Stimulated activated CD4-positive, alpha-beta T cell treated with anti-CD3 and anti-CD28 coated beads, Interleukin-15, amount 100 ng/mL, for 1 hour (primary cell): ENCODE measurements around the gene MFAP5.
"Not testable (repeated sequence)": the region's sequence is repeated elsewhere in the genome, so short reads cannot be mapped to it uniquely, and the experiment has no call there.

ENCODE experiments used
- DNase-seq, 2 donors: peaks; one replicate each; pipeline ENCODE4 v3.0.0-alpha.2; 2020; ENCODE audit warnings: low read depth in 1 of 2, low spot score in 1 of 2

MFAP5 gene

DNA sequence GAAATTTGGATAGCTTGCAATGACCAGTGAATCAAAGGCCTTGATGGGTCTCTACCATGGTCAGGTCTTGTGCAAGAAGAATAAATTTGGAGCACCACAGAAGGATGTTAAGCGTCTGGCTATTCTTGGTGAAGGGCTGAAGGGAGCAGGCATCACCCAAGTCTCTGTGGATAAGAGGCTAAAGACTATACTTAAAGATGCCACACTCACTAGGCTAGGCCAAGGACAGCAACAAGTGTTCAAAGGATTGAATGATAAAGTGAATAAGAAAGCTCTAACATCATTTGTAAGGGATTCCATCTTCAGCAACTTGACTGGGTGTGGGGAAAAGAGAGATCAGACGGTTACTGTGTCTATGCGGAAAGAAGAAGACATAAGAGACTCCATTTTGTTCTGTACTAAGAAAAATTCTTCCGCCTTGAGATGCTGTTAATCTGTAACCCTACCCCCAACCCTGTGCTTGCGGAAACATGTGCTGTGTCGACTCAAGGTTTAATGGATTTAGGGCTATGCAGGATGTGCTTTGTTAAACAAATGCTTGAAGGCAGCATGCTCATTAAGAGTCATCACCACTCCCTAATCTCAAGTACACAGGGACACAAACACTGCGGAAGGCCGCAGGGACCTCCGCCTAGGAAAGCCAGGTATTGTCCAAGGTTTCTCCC, 27.2 kb downstream of the MFAP5 start:
- not testable (repeated sequence) for DNase-seq

DNA sequence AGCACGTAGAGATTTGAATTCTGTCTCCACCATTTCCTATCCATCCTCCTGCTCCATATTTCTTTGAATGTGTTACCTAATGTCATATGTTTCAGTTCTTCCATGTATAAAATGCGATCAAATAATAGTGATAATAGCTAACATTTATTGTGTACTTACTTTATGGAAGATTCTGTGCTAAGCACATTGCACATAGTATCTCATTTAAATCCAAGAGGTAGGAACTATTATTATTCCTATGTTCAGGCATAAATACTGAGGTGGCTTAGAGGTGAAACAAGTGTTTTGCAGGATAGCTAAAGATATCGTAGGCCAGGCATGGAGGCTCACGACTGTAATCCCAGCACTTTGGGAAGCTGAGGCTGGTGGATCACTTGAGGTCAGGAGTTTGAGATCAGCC, 32.5 kb downstream of the MFAP5 start:
- no peak for DNase-seq

DNA sequence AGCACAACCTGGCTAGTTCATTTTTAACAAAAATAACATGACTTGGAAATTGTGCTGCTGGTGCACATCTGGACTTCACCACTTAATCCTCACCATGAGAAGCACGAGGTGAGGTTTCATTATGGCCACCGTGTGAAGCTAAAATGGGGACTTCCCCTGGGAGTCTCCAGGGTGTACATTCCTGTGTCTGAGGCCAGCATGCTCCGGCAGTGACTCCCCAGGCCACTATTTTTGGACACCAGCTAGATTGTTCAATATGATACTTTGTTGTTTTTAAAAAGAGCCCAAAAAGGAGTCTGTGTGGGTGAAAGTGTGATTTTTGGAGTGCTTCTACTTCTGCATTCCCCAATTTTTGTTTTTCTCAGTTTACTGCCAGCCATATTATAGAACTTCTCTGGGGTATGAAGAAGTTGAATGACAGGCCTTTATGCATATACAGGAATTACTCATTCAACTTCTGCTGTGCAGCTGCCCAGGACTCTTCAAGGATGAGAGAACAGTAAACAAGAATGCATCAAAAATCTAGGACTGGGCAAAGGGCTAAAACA, 33.1 kb downstream of the MFAP5 start:
- no peak for DNase-seq

DNA sequence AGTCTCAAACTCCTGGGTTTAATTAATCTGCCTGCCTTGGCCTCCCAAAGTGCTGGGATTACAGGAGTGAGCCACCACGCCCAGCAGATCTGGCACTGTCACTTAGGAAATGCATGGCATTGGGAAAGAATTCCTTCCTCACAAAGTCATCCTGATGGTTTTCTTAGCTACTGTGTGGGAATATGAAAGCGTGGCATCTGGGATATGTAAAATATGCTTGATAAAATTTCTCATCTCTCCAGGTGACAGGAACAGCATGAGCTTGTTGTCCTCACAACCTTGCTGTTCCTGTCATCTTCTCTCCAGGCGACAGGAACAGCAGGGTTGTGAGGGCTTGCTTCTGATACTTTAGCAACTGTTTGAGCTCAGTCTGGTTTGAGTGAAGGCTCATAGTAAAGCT, 33.9 kb downstream of the MFAP5 start:
- DNase-seq: no peak

DNA sequence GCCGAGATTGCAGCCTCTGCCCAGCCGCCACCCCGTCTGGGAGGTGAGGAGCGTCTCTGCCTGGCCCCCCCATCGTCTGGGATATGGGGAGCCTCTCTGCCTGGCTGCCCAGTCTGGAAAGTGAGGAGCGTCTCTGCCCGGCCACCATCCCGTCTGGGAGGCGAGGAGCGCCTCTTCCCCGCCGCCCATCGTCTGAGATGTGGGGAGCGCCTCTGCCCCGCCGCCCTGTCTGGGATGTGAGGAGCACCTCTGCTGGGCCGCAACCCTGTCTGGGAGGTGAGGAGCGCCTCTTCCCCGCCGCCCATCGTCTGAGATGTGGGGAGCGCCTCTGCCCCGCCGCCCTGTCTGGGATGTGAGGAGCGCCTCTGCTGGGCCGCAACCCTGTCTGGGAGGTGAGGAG, 37.9 kb downstream of the MFAP5 start:
- DNase-seq: not testable (repeated sequence)

DNA sequence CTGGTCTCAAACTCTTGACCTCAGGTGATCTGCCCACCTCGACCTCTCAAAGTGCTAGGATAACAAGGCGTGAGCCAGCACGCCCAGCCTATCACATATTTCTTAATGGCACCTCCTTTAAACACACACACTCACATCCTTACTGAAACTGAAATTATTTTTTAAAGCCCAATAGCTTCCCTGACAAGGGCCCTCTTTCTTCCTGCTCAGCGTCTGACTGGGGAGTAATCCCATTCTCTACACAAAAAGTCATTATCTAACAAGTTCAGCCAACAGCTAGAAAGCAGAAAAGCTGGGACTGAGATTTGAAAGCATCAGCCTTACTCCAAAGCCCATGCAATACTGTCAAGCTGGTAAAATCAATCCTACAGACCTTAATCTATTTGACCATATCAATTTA, 40.0 kb downstream of the MFAP5 start:
- no peak for DNase-seq

DNA sequence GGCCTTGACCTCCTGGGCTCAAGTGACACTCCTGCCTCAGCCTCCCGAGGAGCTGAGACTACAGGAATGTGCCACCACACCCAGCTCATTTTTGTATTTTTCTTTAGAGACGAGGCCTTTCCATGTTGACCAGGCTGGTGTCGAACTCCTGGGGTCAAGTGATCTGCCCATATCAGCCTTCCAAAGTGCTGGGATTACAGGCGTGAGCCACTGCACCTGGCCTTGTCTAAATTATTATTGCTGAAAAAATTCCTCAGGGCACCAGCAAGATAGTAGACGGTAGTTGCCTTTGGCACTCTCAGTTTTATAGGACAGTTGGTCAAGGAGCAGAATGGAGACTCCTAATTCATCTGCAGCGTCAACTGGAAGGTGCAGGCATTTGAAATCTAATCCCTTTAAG, 47.4 kb downstream of the MFAP5 start:
- no peak for DNase-seq

DNA sequence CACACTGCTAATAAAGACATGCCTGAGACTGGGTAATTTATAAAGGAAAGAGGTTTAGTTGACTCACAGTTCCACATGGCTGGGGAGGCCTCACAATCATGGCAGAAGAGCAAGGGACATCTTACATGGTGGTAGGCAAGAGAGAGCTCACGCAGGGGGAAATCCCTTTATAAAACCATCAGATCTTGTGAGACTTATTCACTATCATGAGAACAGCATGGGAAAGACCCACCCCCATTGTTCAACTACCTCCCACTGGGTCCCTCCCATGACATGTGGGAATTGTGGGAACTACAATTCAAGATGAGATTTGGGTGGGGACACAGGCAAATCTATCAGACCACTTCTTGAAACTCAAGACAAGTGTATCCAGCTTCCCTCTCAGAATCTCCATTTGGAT, 48.7 kb downstream of the MFAP5 start:
- DNase-seq: not testable (repeated sequence)

DNA sequence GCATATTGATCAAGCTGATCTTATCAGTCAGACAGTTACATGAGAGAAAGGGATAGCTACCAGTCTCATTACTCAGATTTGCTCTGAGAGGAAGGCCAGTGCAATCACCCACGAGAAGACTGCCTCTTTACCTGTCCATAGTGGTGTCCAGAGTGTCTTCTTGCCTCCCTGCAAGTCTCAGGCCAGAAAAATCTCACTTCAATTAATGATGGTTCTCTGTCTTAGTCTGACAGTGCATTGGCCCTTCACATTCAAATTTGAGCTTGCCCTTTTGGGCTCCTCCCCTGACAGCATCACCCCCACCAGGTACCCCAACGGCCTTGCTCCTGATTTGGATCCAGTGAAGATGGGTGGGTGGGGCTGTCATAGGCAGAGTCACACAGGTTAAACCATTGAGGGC, 50.0 kb downstream of the MFAP5 start, which contains the start of gene AICDA:
Gene AICDA, minus strand, starts transcription at position 231 of the 400 bp plus-strand sequence. Its CDS starts 92 bp downstream, at position 139.
- no peak for DNase-seq

DNA sequence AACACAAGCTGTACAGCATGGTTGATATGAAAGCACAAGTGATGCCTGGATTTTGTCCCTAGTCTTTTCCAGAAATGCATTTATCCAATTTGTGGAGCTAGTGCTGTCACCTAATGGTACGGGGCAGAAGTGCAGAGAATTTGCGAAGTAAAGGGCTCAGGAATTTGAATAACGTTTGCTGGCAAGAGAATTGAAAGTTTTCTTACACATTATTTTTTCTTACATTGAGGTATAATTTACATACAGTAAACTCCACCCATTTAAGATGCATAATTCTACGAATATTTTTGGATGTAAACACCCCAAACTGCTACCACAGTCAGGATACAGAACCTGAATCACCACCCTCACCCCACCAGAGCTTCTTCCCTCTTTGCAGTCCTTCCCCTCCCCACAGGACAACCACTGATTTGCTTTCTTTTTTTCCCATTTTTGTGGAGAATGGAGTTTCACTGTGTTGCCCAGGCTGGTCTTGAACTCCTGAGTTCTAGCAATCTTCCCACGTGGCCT, 53.5 kb downstream of the MFAP5 start:
- no peak for DNase-seq

DNA sequence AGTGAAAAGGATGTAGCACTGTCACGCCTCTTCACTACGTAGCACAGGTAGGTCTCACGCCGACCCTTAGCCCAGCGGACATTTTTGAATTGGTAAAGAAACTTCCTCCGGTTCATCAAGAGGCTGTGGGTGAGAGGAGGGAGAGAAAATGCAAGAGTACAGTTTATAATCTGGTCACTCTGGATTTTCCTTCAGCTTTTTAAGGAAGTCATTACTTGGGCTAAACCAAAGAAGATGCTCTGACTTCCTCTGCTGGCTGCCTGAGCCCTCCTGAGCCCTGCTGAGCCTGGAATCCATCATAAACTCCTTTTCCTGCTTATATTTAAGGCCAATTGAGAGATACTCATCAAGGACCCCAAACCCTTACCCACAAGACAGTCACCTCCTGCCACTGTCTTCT, 55.7 kb downstream of the MFAP5 start:
- no peak for DNase-seq

DNA sequence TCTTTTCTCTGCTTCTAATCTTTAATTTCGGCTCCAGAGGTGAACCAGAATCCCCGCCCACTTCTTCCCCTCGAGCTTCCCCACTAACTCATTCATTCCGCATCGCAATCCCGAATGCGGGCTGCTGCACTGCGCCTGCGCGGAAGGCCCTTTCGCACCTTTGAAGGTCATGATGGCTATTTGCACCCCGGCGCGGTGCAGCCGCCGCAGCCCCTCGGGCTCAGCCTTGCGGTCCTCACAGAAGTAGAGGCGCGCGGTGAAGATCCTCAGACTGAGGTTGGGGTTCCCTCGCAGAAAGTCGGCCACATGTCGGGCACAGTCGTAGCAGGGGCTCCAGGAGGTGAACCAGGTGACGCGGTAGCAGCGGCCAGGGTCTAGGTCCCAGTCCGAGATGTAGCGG, 57.6 kb downstream of the MFAP5 start:
- DNase-seq: no peak

DNA sequence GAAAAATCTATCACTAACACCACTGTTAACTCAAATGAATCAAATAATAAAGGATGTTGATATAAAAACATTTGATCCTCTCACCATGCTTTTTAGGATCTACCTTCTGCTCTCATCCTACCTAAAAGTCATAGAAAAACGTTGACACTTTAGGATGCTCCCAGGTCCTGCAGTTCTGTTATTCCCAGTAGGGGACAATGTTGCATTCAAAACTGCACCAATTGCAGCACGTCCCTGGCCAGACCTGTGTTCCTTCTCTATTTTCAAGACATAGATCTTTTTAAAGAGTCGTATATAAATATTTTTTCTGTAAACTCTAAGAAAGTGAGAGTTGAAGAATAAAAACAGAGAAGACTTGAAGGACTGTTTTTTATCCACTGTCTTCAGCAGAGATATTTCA, 58.8 kb downstream of the MFAP5 start:
- no peak for DNase-seq

DNA sequence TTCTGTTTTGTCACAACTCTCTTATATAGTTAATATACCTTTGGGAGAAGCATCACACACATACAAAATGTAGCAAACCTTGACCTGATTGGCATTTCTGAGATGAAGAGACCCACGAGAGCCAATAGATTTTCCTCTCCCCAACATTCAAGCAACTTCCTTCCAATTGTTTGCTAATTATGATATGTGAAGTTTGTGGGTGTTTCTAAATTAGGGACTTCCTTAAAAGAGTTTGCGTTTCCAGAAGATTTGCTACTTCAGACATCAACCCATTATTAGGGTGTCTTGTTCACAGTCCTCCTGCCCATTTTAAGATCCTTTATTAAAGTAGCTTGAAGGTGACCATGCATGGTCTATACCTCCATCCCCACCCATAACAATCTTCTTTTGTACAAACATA, 59.3 kb downstream of the MFAP5 start:
- DNase-seq: no peak

DNA sequence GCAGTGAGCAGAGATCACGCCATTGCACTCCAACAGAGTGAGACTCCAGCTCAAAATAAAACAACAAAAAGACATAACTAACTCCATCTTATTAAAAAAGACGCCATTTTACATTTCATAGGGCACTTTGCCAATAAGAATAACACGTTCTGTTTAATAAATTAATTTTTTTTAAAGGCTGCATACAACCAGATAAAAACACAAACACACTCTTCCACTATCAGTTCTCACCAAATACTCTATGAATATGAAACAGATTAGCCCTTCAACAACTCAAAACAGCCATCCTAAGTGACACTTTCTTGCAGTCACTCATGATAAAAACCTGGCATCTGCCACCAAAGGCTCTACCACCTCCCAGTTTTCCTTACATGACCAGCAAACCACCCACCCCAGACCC, 66.1 kb downstream of the MFAP5 start:
- DNase-seq: no peak
